ENCODE data around the gene LIPC. TPM values are rescaled to one million over a fixed set of nuclear protein-coding genes. Genes with fewer than 3 reads are reported as not detected.

The LIPC gene
- total and polyA plus RNA-seq, 10 of the 15 experiments (the other 5 are each of a cell fraction or from before 2014, with no cell fraction given), result 0.06 to 0.31 (median 0.16) TPM; not detected in 1

- Histone ChIP-seq H3K79me2 (ENCODE audit: control insufficient read depth, insufficient read depth, low read length) (no peaks in the 10 kb centered on the region), H3K27me3 (replicated peaks in 1 of 2; ENCODE audit: control insufficient read depth in 2 of 2, insufficient read depth in 2 of 2, low read length in 1 of 2) (no peaks in the 10 kb centered on the region), H3K9me3 (replicated peaks; ENCODE audit: control insufficient read depth, insufficient read depth, low read length) (no peaks in the 10 kb centered on the region; the same call in none of the 3 replicates), H3K36me3 (ENCODE audit: control insufficient read depth in 2 of 2, insufficient read depth in 2 of 2, low read length in 1 of 2) (no peaks in the 10 kb centered on the region), H3K9ac (ENCODE audit: control insufficient read depth, insufficient read depth, low read length) (peak overlapping the region; percentile 47), H3K4me2 (ENCODE audit: control insufficient read depth, insufficient read depth) (peak overlapping the region; percentile 88), H3K4me3 (no peak overlapping the region), H3K27ac (ENCODE audit: control insufficient read depth, insufficient read depth) (peak overlapping the region; percentile 95), H3K4me1 (ENCODE audit: control insufficient read depth, insufficient read depth, low read length) (peaks cover 59% of the 10 kb centered on the region), H2AFZ (ENCODE audit: control insufficient read depth, low read depth, low read length) (peak overlapping the region; percentile 88), H4K20me1 (ENCODE audit: control insufficient read depth, insufficient read depth) (no peaks in the 10 kb centered on the region)
- no TSS peak for BruUV-seq (replicated peaks)
- 51% methylated on average over 9 of the region's 9 CpGs for WGBS (ENCODE audit: insufficient coverage, insufficient replicate concordance, low lambda C conversion rate, missing lambda C conversion rate)
- RAD21 ChIA-PET (ENCODE audit: unreplicated experiment), result interaction anchor here (0.7 to 1.5 kb wide), 14 partner anchors 11 to 290 kb away, joined by 3 to 6 read pairs (median 4); partner anchors contain the start of gene MINDY2
- DNase-seq (ENCODE audit: low read depth, low spot score) (peak; percentile 85), FAIRE-seq (peak; percentile 93), ATAC-seq (peak; percentile 88)
- POLR2A ChIA-PET, result interaction anchor here (1.0 to 1.1 kb wide), 2 partner anchors 41 to 186 kb away, joined by 3 read pairs; no protein-coding TSS in a partner anchor
- in situ Hi-C loops (cut with MboI) (no loop called here), intact Hi-C loops (cut with micrococcal nuclease; ENCODE audit: unreplicated experiment) (loop anchor here (1.0 to 5.0 kb wide), 2 partner anchors 46 to 61 kb away; no protein-coding TSS in a partner anchor)
- SMC1A ChIA-PET (ENCODE audit: uncharacterized antibody, unreplicated experiment), result interaction anchor here (0.7 to 3.4 kb wide), 15 partner anchors 10 to 290 kb away, joined by 3 to 20 read pairs (median 4); no protein-coding TSS in a partner anchor
- CTCF ChIA-PET, result interaction anchor here (0.7 to 1.9 kb wide), 8 partner anchors 13 to 248 kb away, joined by 3 to 8 read pairs (median 4); no protein-coding TSS in a partner anchor
- 0 out of 2 replicates have a peak, but pooled peaks have one; percentile 17 for TF ChIP-seq TAF1 (IDR thresholded peaks at IDR 0.05; ENCODE audit: borderline replicate concordance, low read depth, low read length)
- peak; percentile 47; the same call in 1 of the 2 replicates for TF ChIP-seq RELB (IDR thresholded peaks at IDR 0.05; ENCODE audit: low read depth)
- TF ChIP-seq YBX1 (IDR thresholded peaks at IDR 0.05), result no peak
- TF ChIP-seq ZNF687 (IDR thresholded peaks at IDR 0.05), result peak; percentile 94
- TF ChIP-seq MEF2B (IDR thresholded peaks at IDR 0.05; ENCODE audit: partially characterized antibody, poor library complexity, severe bottlenecking), result peak; percentile 63
- peak; percentile 68; the same call in 1 of the 2 replicates for TF ChIP-seq CHD2 (IDR thresholded peaks at IDR 0.05; ENCODE audit: borderline replicate concordance, low read depth, low read length)
- TF ChIP-seq ZBTB4 (CRISPR knock-in tag; IDR thresholded peaks at IDR 0.05), result 0 out of 2 replicates have a peak, but pooled peaks have one; percentile 15
- peak; percentile 67 for TF ChIP-seq RUNX3 (IDR thresholded peaks at IDR 0.05; ENCODE audit: low read length)
- no peak; the same call in 1 of the 2 replicates for TF ChIP-seq PAX5 (IDR thresholded peaks at IDR 0.05; ENCODE audit: borderline replicate concordance, low read depth, low read length)
- TF ChIP-seq SUPT20H (IDR thresholded peaks at IDR 0.05; ENCODE audit: borderline replicate concordance, control insufficient read depth, low read depth, low read length), result no peak
- TF ChIP-seq IKZF1 (conservative IDR thresholded peaks at IDR 0.05), result peak; percentile 62
- TF ChIP-seq MAX (IDR thresholded peaks at IDR 0.05; ENCODE audit: low read depth, low read length), result peak; percentile 47
These were observed 86.1 kb downstream of the LIPC start for GRCh38 chr15:58517682-58518525.

Measured in GM12878 (cell line).